GM12874 (cell line): ENCODE data around the gene IGF1R.

ENCODE experiments used
- CTCF ChIP-seq: IDR thresholded peaks from 2 replicates; pipeline ENCODE4 v1.5.1; 2011; ENCODE audit warnings: low read depth, mild to moderate bottlenecking, control low read depth, low read length, moderate library complexity; ENCODE audit not compliant: insufficient read depth

The IGF1R gene

GRCh38 chr15:98955961-98956723 is 307.8 kb downstream of the IGF1R start:
- no peak for TF ChIP-seq CTCF

- TF ChIP-seq CTCF: no peak
Measured at GRCh38 chr15:98956796-98957553, 308.6 kb downstream of the IGF1R start.

- TF ChIP-seq CTCF: no peak
Measured at GRCh38 chr15:98957655-98958054, 309.3 kb downstream of the IGF1R start.

DNA sequence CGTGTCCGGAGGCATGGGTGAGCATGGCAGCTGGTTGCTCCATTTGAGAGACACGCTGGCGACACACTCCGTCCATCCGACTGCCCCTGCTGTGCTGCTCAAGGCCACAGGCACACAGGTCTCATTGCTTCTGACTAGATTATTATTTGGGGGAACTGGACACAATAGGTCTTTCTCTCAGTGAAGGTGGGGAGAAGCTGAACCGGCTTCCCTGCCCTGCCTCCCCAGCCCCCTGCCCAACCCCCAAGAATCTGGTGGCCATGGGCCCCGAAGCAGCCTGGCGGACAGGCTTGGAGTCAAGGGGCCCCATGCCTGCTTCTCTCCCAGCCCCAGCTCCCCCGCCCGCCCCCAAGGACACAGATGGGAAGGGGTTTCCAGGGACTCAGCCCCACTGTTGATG is 309.7 kb downstream of the IGF1R start:
- no peak for TF ChIP-seq CTCF

- no peak for TF ChIP-seq CTCF
Measured at GRCh38 chr15:98958918-98959639, 310.7 kb downstream of the IGF1R start.

DNA sequence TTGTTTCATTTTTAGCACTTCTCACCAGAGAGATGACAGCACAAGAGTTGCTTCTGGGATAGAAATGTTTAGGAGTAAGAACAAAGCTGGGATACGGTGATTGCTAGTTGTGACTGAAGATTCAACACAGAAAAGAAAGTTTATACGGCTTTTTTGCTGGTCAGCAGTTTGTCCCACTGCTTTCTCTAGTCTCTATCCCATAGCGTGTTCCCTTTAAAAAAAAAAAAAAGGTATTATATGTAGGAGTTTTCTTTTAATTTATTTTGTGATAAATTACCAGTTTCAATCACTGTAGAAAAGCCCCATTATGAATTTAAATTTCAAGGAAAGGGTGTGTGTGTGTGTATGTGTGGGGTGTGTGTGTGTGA is 311.3 kb downstream of the IGF1R start:
- TF ChIP-seq CTCF: no peak

DNA sequence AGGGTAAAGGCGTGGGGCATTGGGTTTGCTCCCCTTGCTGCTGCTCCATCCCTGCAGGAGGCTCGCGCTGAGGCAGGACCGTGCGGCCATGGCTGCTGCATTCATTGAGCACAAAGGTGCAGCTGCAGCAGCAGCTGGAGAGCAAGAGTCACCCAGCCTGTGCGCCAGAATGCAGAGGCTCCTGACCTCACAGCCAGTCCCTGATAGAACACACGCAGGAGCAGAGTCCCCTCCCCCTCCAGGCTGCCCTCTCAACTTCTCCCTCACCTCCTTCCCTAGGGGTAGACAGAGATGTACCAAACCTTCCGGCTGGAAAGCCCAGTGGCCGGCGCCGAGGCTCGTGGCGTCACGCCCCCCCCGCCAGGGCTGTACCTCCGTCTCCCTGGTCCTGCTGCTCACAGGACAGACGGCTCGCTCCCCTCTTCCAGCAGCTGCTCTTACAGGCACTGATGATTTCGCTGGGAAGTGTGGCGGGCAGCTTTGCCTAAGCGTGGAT is 312.3 kb downstream of the IGF1R start:
- no peak for TF ChIP-seq CTCF
